Measurements from ENCODE around the gene RHOXF1.
"Not testable (repeated sequence)": the region's sequence is repeated elsewhere in the genome, so short reads cannot be mapped to it uniquely, and the experiment has no call there.

Gene RHOXF1

GRCh38 chrX:120115438-120115963, at the start of gene RHOXF1:
Gene RHOXF1, minus strand, starts transcription at chrX:120115913. Its CDS starts 51 bp downstream, at chrX:120115862.
- DNase-seq, result no peak

- not testable (repeated sequence) for DNase-seq
Measured at GRCh38 chrX:120159086-120159485, 43.4 kb upstream of the RHOXF1 start.

GRCh38 chrX:120158313-120158712, 42.6 kb upstream of the RHOXF1 start, which contains the start of gene RHOXF2:
Gene RHOXF2, plus strand, starts transcription at chrX:120158613. Its CDS starts 138 bp downstream, at chrX:120158751.
- not testable (repeated sequence) for DNase-seq

GRCh38 chrX:120150109-120150744, 34.5 kb upstream of the RHOXF1 start:
- not testable (repeated sequence) for DNase-seq

GRCh38 chrX:120147537-120147936, 31.8 kb upstream of the RHOXF1 start:
- DNase-seq, result no peak

- not testable (repeated sequence) for DNase-seq
Measured at GRCh38 chrX:120146323-120146722, 30.6 kb upstream of the RHOXF1 start.

GRCh38 chrX:120145295-120145925, 29.7 kb upstream of the RHOXF1 start:
- DNase-seq, result no peak

- no peak for DNase-seq
Measured at GRCh38 chrX:120144178-120144844, 28.6 kb upstream of the RHOXF1 start.

GRCh38 chrX:120140293-120140981, 24.7 kb upstream of the RHOXF1 start:
- DNase-seq, result no peak

- DNase-seq, result no peak
Measured at GRCh38 chrX:120137439-120137838, 21.7 kb upstream of the RHOXF1 start.

- DNase-seq, result no peak
Measured at GRCh38 chrX:120136840-120137239, 21.1 kb upstream of the RHOXF1 start.

GRCh38 chrX:120136128-120136527, 20.4 kb upstream of the RHOXF1 start:
- no peak for DNase-seq

GRCh38 chrX:120128306-120128846, 12.7 kb upstream of the RHOXF1 start:
- DNase-seq, result not testable (repeated sequence)

GRCh38 chrX:120125444-120125843, 9.7 kb upstream of the RHOXF1 start:
- no peak for DNase-seq

- DNase-seq, result no peak
Measured at GRCh38 chrX:120120223-120120622, 4.5 kb upstream of the RHOXF1 start.

GRCh38 chrX:120111611-120112010, 4.1 kb downstream of the RHOXF1 start:
- no peak for DNase-seq

GRCh38 chrX:120109378-120109777, 6.3 kb downstream of the RHOXF1 start:
- DNase-seq, result no peak

- not testable (repeated sequence) for DNase-seq
Measured at GRCh38 chrX:120104707-120105106, 11.0 kb downstream of the RHOXF1 start.

- DNase-seq, result not testable (repeated sequence)
Measured at GRCh38 chrX:120101057-120101456, 14.7 kb downstream of the RHOXF1 start.

GRCh38 chrX:120090208-120090607, 25.5 kb downstream of the RHOXF1 start:
- no peak for DNase-seq

GRCh38 chrX:120087289-120088017, 28.3 kb downstream of the RHOXF1 start:
- DNase-seq, result no peak
